Tibial artery (tissue), 4 donors: ENCODE measurements around the gene PTX4.

ENCODE experiments used
- DNase-seq, 2 donors: peaks; one replicate each; pipeline ENCODE4 v3.0.0-alpha.2; 2019
- H3K27ac ChIP-seq, 2 donors: fragments of 200-600 bp; sonication (generic) in 1 of 2; 1 replicate in 1 of 2; 2 replicates in 1 of 2; pipeline ENCODE4 v1.5.1; 2018 to 2019; ENCODE audit warnings: mild to moderate bottlenecking in 1 of 2
- H3K27me3 ChIP-seq, 2 donors: fragments of 200-600 bp; sonication (generic) in 1 of 2; one replicate each; pipeline versions ENCODE4 v1.5.1 to v1.6.0; 2016 to 2019
- H3K36me3 ChIP-seq, 3 donors: fragments of 200-600 bp; sonication (generic) in 2 of 3; one replicate each; pipeline ENCODE4 v1.5.1; 2016 to 2019; ENCODE audit warnings: mild to moderate bottlenecking in 2 of 3
- H3K4me1 ChIP-seq, 4 donors: fragments of 200-600 bp; sonication (generic) in 2 of 4; 1 replicate in 3 of 4; 2 replicates in 1 of 4; pipeline ENCODE4 v1.5.1; 2016 to 2019
- H3K4me3 ChIP-seq, 2 donors: fragments of 200-600 bp; sonication (generic) in 1 of 2; 1 replicate in 1 of 2; 2 replicates in 1 of 2; pipeline ENCODE4 v1.5.1; 2018 to 2019; ENCODE audit warnings: mild to moderate bottlenecking in 2 of 2
- H3K9me3 ChIP-seq, 3 donors: fragments of 200-600 bp; sonication (generic) in 1 of 3; one replicate each; pipeline ENCODE4 v1.5.1; 2016 to 2019
- CTCF ChIP-seq, 2 experiments: fragments of 200-600 bp in 1 of 2; fragments of 450-650 bp in 1 of 2; IDR thresholded peaks; one replicate each; pipeline ENCODE4 v1.5.1; 2017 to 2019; ENCODE audit warnings: antibody characterized with exemption in 2 of 2, mild to moderate bottlenecking in 1 of 2, moderate library complexity in 1 of 2
- intact Hi-C: fragments of 100-400 bp; cut with DNase I; formaldehyde crosslinking; loops from one replicate; pipeline ENCODE4 v1.15.0; 2023; ENCODE audit warnings: low total_unique reads

Gene PTX4

GRCh38 chr16:1448536-1449116 is 40.1 kb downstream of the PTX4 start:
- H3K4me1 ChIP-seq: no peaks in the 10 kb centered on the region
- H3K9me3 ChIP-seq: no peaks in the 10 kb centered on the region
- intact Hi-C loops: no loop called here
- no peak overlapping the region for H3K27ac ChIP-seq
- H3K36me3 ChIP-seq: peaks cover 58 to 88% (median 83%) of the 10 kb centered on the region in 3 donors
- H3K4me3 ChIP-seq: no peak overlapping the region
- no peak for TF ChIP-seq CTCF (IDR thresholded peaks at IDR 0.05)
- no peak for DNase-seq
- H3K27me3 ChIP-seq: no peaks in the 10 kb centered on the region

DNA sequence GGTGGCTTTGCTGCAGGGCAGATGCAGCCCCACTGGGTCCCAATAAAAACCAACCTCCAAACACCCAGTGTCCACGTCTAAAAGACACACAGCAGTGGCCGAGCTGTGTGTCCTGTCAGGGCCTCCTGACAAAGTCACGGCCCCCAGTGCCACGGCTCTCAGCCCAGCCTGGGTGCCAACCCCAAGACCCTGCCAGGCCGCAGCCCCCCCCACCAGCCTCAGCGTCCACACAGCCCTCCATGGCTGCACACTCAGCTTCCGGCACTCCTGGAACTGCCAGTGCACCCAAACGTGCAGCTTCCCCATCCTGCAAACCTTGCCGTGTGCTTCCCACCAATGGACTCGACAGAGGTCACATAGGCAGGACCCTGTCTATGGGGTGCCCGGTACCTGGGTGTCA is 40.8 kb downstream of the PTX4 start:
- H3K27ac ChIP-seq: no peak overlapping the region
- no peak overlapping the region for H3K4me3 ChIP-seq
- no peaks in the 10 kb centered on the region for H3K4me1 ChIP-seq
- no peaks in the 10 kb centered on the region for H3K9me3 ChIP-seq
- DNase-seq: no peak
- intact Hi-C loops: no loop called here
- H3K27me3 ChIP-seq: no peaks in the 10 kb centered on the region
- peaks cover 51 to 81% (median 76%) of the 10 kb centered on the region in 3 donors for H3K36me3 ChIP-seq
- no peak for TF ChIP-seq CTCF (IDR thresholded peaks at IDR 0.05)

DNA sequence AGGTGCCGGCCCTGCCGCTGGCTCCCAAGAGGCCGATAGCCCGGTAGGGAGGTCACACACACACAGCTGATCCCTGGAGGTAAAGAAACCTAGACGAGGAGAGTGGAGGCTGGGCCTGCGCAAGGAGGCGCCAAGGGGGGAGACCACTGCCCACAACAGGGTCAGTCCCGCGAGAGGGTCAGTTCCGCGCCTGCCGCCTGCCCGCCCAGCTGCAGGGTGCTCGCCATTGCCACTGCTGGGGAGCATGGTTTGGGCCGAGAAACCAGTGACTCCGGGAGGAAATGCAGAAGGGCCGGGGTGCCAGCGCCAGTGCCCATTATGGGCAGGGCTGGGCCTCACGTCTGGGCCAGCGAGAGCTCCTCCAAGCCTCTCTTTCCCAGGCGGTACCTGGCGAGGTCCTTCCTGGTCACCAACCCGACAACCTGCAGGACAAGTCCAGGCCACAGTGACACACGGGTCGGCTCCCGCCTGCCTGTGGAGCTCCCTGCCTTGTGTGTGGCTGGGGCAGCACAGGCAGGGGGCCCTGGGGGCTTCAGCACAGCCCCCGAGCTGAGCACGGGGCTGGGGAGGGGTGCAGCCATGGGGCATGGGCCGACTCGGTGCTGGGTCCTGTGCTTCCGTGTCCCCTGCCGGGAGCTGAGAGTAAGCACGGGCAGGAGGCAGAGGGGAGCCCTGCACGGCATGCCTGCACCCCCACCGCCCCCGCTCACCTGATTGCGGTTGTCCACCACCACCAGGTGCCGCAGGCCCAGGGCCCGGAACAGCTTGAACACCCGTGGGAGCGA is 42.3 kb downstream of the PTX4 start:
- no peak overlapping the region for H3K4me3 ChIP-seq
- H3K9me3 ChIP-seq: no peaks in the 10 kb centered on the region
- H3K4me1 ChIP-seq: no peaks in the 10 kb centered on the region
- H3K27me3 ChIP-seq: no peaks in the 10 kb centered on the region
- DNase-seq: no peak
- no peak for TF ChIP-seq CTCF (IDR thresholded peaks at IDR 0.05)
- intact Hi-C loops: no loop called here
- H3K27ac ChIP-seq: no peak overlapping the region
- peaks cover 36 to 66% (median 62%) of the 10 kb centered on the region in 3 donors for H3K36me3 ChIP-seq

- intact Hi-C loops: no loop called here
- Histone ChIP-seq H3K27ac (no peak overlapping the region), H3K36me3 (peaks cover 35 to 58% (median 53%) of the 10 kb centered on the region in 3 donors), H3K4me3 (no peak overlapping the region), H3K27me3 (no peaks in the 10 kb centered on the region), H3K4me1 (no peaks in the 10 kb centered on the region), H3K9me3 (no peaks in the 10 kb centered on the region)
- TF ChIP-seq CTCF (IDR thresholded peaks at IDR 0.05): no peak
- DNase-seq: no peak
Measured at GRCh38 chr16:1445518-1446203, 43.1 kb downstream of the PTX4 start.

- H3K4me1 ChIP-seq: no peaks in the 10 kb centered on the region
- no peak overlapping the region for H3K27ac ChIP-seq
- no peak for DNase-seq
- no peaks in the 10 kb centered on the region for H3K9me3 ChIP-seq
- H3K4me3 ChIP-seq: no peak overlapping the region
- intact Hi-C loops: no loop called here
- no peak for TF ChIP-seq CTCF (IDR thresholded peaks at IDR 0.05)
- no peaks in the 10 kb centered on the region for H3K27me3 ChIP-seq
- peaks cover 33 to 50% (median 46%) of the 10 kb centered on the region in 3 donors for H3K36me3 ChIP-seq
Measured at GRCh38 chr16:1444730-1445517, 43.8 kb downstream of the PTX4 start.
